ENCODE results near the gene NTHL1.
"Not testable (repeated sequence)": the region's sequence is repeated elsewhere in the genome, so short reads cannot be mapped to it uniquely, and the experiment has no call there.

NTHL1 gene

GRCh38 chr16:2028146-2028545, 19.5 kb downstream of the NTHL1 start:
- DNase-seq (ENCODE audit: low read depth): no peak

- no peak for DNase-seq (ENCODE audit: low read depth)
Observed at GRCh38 chr16:2027024-2028010, 20.3 kb downstream of the NTHL1 start.

DNA sequence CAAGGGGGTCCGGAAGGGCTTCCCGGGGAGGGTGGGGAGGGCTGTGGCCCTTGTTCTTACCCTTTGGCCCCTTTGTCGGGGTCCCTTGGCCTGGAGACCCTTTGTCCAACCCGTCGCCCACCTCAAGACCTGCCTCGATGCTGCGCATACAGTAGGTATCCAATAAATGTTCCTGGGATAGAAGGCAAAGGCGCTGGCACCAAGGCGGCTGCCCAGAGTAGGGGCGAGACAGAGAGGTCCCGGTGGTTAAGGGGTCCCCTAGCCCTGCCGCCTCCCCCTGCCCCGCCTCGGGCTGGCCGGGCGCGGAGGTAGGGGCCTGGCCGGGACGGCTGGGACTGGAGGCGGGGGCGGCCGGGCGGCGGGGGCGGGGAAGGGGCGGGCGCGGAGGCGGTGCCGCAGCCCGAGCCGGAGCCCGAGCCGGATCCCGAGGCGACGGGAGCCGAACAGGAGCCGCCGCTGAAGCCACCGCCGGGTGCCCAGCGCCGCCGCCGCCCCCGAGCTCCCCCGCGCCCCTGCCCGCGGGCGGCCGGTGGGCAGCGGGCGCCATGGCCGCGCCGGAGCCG, 21.1 kb downstream of the NTHL1 start, which contains the start of gene NHERF2:
Gene NHERF2 (plus strand): TSS at position 442 of the 563 bp plus-strand sequence. CDS start 104 bp downstream, at position 546.
- DNase-seq (ENCODE audit: low read depth): no peak

DNA sequence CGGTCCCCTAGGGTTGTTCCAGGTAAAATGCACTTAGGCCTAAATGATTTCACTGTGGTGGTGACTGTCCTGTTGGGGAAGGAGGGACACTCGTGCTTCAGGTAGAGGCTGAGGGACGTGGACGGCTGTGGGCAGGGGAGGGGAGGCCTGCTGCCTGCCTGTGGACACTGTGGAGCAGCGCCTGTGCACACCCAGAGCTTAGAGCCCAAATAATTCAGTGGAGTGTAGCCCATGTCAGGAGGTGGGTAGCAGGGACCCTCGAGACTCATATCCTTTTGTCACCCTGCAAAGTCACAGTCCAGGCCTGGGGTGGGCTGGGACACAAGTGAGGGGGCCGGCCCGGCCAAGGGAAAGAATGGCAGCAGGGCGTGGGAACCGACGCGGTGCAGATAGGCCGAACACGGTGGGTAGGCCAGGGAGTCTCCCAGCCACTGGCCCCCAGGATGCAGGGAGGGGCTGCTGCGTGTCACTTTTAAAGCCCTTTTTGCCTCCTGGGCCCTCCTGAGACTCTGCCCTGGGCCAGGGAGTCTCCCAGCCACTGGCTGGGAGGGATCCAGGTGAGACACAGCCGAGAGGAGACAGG, 21.7 kb downstream of the NTHL1 start:
- DNase-seq (ENCODE audit: low read depth): no peak

GRCh38 chr16:2025251-2025650, 22.4 kb downstream of the NTHL1 start:
- DNase-seq (ENCODE audit: low read depth): no peak

- DNase-seq (ENCODE audit: low read depth): no peak
Observed at GRCh38 chr16:2024032-2024420, 23.6 kb downstream of the NTHL1 start.

DNA sequence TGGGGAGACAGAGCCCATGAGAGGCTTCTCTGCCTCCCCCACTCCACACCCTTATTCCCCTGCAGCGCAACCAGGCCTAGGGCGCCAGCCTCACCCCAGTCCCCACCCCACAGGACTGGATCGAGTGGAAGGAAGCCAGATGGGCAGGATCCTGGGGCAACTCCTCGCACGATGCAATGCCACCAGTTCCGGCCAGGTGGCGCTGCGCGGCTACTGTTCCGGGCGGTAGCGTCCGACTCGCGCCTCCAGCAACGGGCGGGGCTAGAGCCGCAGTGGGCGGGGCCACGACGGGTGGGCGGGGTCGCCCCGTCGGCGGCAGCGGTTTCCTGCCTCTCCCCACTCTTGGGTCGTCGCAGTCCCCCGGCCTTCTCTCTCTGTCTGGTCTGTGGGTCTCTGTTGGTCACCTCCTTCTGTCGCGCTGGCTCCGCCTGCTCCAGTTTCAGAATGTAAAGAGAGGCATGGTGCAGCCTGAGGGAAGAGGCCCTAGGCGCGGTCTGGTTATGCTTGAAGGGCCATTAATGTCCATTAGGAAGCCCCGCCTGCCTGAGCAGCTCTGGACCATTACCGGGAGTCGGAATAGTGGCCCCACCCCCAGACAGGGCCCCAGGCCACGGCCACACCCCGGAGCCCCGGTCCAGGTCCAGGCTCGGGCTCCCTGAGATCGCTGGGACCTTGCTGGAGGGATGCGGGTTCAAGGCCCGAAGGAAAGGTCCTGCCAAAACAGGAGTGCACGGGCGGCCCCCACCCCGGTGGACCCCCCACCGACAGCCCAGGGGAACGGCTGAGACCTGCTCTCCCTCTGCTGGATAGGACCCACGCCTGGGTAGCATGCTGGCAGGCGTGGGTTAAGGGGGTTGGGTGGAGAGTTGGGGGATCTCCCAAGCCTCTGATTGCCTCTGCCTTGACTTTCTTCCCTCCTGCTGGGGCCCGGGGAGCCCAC, 24.3 kb downstream of the NTHL1 start:
- no peak for DNase-seq (ENCODE audit: low read depth)

DNA sequence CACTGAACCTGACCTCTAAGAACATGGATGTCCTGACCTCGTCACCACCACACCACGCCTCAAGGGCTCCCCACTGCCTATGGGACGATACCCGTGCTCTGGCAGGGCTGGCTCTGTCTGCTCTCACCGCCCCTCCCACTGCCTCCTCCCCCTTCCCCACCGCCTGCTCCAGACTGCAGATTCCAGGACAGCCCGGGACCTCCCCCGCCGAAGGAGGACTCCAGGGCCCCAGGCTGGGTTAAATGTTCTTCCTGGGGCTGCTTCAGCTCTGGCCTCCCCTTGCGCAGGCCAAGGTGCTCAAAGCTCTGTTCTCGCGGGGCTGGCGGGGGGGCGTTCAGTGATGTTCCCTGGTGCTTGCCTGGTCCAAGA, 24.9 kb downstream of the NTHL1 start:
- no peak for DNase-seq (ENCODE audit: low read depth)

- no peak for DNase-seq (ENCODE audit: low read depth)
Observed at GRCh38 chr16:2019921-2020831, 27.5 kb downstream of the NTHL1 start.

GRCh38 chr16:2019518-2019920, 28.1 kb downstream of the NTHL1 start, which contains the start of gene NPW:
NPW (plus strand) TSS chr16:2019785.
- DNase-seq (ENCODE audit: low read depth): no peak

DNA sequence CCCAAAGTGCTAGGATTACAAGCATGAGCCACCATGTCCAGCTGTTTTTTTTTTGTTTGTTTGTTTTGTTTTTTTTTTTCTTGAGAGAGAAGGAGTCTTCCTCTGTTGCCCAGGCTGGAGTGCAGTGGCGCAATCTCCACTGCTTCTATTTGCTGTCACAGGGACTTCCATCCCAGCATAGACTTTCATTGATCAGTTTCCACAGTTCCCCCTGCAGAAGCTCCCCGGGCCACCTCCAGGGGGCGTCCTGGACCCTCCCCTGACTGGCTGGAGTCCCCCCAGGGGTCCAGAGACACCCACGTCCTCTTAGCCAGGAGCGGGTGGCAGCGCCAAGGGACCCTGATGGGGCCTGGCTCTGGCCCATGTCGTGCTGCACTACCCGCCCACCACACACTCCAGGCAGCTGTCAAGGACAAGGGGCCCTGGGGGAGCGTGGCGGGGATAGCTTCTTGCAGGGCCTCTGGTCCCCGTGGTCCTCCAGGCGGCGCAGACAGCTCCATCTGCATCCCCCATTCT, 31.2 kb downstream of the NTHL1 start:
- no peak for DNase-seq (ENCODE audit: low read depth)

DNA sequence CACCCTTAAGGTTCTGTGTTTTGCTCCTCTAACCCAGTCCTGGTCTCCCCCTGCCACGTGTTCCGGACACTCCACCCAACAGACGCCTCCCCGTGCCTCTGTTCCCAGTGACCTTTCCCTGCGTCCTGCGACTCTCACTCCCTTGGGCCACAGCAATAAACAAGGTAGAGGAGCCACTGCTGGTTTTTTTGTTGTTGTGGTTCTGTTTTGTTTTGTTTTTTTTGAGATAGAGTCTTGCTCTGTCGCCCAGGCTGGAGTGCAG, 31.8 kb downstream of the NTHL1 start:
- DNase-seq (ENCODE audit: low read depth): no peak

DNA sequence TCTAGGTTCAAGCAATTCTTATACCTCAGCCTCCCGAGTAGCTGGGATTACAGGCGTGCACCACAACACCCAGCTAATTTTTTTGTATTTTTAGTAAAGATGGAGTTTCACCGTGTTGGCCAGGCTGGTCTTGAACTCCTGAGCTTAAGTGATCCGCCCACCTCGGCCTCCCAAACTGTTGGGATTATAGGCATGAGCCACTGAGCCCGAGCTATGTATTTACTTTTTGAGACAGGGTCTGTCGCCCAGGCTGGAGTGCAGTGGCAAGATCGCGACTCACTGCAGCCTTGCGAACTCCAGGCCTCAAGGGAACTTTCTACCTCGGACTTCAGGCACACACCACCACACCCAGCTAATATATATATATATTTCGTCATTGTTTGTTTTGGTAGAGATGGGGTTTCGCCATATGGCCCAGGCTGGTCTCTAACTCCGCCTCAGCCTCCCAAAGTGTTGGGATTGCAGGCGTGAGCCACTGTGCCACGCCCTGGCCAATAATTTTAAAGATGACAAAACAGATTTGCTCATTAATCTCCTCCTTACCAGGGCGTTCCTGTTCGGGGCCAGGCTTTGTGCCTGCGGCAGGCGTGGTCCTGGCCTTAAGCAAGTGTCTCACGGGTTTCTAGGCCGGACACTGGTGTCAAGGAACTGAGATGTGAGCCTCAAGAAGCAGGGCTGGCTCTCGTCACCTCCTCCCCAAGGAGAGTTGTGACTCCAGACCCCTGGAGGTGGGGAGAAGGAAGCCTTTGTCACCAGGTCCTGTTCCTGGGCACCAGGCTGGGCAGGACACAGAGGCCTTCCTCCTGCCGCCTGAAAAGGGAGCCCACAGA, 32.3 kb downstream of the NTHL1 start:
- DNase-seq (ENCODE audit: low read depth): no peak

GRCh38 chr16:2013527-2013926, 34.1 kb downstream of the NTHL1 start:
- DNase-seq (ENCODE audit: low read depth): no peak

DNA sequence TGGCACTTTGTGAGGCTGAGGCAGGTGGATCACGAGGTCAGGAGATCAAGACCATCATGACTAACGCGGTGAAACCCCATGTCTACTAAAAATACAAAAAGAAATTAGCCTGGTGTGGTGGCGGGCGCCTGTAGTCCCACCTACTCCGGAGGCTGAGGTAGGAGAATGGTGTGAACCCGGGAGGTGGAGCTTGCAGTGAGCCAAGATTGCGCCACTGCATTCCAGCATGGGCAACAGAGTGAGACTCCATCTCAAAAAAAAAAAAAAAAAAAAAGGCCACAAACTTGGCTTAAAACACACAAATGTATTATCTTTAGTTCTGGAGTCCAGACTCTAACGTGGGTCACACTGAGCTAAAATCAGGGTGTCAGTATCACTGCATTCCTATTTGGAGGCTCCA, 35.9 kb downstream of the NTHL1 start:
- not testable (repeated sequence) for DNase-seq (ENCODE audit: low read depth)

- no peak for DNase-seq (ENCODE audit: low read depth)
Observed at GRCh38 chr16:2009791-2010510, 37.7 kb downstream of the NTHL1 start, which contains the start of gene ZNF598. ZNF598 (minus strand) TSS chr16:2009821.

DNA sequence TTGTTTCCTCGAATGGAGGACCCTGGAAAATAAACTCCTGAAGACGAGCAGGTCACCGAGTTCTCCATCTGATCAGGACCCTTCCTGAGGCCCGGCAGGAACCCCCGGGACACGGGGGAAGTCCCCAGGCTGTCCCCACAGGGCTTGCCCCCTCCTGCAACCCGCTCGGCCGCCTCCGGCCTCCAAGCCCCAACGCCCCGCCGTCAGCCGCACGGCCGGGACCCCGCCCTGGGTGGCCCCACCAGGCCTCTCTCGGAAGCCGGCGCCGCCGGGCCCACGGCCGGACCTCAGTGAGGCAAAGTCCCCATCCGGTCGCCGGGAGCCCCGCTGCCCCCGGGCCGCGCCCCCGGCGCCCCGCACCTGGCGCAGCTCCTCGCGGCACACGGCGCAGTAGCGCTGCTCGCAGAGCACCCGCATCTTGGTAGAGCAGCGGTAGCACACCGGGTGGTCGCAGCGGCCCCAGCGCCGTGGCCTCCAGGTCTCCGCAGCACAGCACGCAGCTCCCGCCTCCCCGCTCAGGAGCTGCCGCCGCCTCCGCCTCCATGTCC, 38.4 kb downstream of the NTHL1 start:
- no peak for DNase-seq (ENCODE audit: low read depth)

DNA sequence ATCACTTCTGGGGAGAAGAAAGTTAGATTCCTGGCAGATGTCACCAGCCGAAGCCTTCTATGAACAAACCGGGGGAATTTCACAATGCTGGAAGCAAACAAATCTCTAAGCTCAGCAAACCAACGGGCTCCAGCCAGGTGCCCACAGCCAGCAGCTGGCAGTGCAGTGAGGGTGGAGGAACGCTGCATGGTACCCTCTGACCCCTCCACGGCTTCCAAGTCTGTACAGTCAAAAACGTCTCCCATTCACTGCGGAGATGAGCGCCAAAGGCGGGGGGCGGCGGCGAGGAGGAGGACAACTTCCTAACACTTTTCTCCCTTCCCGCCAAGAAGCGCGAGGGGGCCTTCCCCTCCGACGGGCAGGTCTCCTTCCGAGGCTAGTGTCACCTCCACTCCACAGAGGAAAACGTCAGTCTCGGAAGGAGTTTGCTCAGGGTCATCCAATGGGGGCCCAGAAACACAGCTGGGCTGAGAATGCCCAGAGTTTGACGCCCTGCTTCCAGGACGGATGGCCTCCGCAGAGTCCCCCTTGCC, 38.9 kb downstream of the NTHL1 start:
- DNase-seq (ENCODE audit: low read depth): no peak
